ENCODE measurements around the gene CEP41. TPM values are rescaled to one million over a fixed set of nuclear protein-coding genes. Genes with fewer than 3 reads are reported as not detected.
A peak's percentile ranks its signal among the peaks of the same experiment; 100 is the strongest.

Gene CEP41
- total RNA-seq, 1 donor from 2014 or later = 11.3 TPM

DNA sequence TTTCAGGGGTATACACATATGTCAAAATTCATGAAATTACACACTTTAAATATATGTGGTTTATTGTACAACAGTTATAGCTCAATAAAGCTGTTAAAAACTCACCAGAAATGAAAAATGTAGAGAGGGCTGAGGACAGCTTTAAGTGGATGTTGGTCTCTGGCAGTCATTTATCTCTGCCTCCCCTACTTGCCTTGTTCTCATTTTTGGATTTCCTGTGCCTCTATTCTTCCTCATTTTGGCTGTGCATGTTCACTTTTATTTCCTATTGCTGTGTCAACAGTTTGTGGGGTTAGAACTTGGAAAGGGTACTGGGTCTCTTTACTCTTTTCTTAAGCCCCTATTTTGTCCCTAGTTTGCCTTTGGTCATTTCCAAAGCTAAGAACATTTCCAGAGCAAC, 32.5 kb upstream of the CEP41 start:
- no peaks in the 10 kb centered on the region for H3K27me3 ChIP-seq

DNA sequence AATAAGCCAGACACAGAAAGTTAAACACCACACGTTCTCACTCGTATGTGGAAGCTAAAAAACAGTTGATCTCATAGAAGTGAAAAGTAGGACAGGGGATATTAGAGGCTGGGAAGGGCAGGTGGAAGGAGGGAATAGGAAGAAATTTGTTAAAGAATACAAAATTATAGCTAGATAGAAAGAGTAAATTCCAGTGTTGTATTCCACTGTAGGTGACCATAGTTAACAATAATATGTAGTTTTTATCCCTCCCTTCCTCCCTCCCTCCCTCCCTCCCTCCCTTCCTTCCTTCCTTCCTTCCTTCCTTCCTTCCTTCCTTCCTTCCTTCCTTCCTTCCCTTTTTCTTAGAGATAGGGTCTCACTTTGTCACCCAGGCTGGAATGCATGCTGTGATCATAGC, 31.2 kb upstream of the CEP41 start:
- Histone ChIP-seq H3K9me3 (no peaks in the 10 kb centered on the region), H3K4me1 (no peaks in the 10 kb centered on the region), H3K4me3 (no peak overlapping the region), H3K27ac (no peak overlapping the region), H3K36me3 (no peaks in the 10 kb centered on the region), H3K27me3 (no peaks in the 10 kb centered on the region)
- intact Hi-C loops (cut with DNase I) = no loop called here
- no peak for DNase-seq
- ATAC-seq = no peak
- TF ChIP-seq, protein P1, sequence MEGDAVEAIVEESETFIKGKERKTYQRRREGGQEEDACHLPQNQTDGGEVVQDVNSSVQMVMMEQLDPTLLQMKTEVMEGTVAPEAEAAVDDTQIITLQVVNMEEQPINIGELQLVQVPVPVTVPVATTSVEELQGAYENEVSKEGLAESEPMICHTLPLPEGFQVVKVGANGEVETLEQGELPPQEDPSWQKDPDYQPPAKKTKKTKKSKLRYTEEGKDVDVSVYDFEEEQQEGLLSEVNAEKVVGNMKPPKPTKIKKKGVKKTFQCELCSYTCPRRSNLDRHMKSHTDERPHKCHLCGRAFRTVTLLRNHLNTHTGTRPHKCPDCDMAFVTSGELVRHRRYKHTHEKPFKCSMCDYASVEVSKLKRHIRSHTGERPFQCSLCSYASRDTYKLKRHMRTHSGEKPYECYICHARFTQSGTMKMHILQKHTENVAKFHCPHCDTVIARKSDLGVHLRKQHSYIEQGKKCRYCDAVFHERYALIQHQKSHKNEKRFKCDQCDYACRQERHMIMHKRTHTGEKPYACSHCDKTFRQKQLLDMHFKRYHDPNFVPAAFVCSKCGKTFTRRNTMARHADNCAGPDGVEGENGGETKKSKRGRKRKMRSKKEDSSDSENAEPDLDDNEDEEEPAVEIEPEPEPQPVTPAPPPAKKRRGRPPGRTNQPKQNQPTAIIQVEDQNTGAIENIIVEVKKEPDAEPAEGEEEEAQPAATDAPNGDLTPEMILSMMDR (IDR thresholded peaks at IDR 0.05) = no peak

More for the DNA sequence above, 32.5 kb upstream of the CEP41 start:
- H3K9me3 ChIP-seq = no peaks in the 10 kb centered on the region
- ATAC-seq (peak; percentile 37), DNase-seq (no peak)
- H3K36me3 ChIP-seq = no peaks in the 10 kb centered on the region
- intact Hi-C loops (cut with DNase I) = no loop called here
- TF ChIP-seq, protein P1 (IDR thresholded peaks at IDR 0.05) = no peak
- H3K27ac ChIP-seq = no peak overlapping the region
- no peak overlapping the region for H3K4me3 ChIP-seq
- H3K4me1 ChIP-seq = no peaks in the 10 kb centered on the region

DNA sequence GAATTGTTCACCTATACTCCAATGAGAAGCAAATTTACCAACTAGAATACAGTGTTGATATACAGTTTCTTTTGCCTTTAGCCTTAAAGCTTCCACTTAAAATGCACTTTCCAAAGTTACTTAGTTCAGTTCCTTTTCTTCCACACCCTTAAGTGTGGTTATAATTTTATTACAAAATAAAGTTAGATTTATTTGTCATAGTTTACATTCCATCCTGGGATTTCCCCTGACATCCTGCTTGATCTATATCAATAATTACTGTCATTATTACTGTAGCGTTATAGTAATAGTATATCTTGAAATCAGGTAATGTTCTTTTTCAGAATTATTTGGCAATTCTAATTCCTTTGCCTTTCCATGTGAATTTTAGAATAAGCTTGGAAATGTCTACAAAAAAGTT, 27.8 kb upstream of the CEP41 start:
- ATAC-seq (no peak), DNase-seq (no peak)
- no peaks in the 10 kb centered on the region for H3K4me1 ChIP-seq
- no peaks in the 10 kb centered on the region for H3K27me3 ChIP-seq
- TF ChIP-seq, protein P1 (IDR thresholded peaks at IDR 0.05) = no peak
- intact Hi-C loops (cut with DNase I) = no loop called here
- H3K27ac ChIP-seq = no peak overlapping the region
- no peaks in the 10 kb centered on the region for H3K36me3 ChIP-seq
- H3K4me3 ChIP-seq = no peak overlapping the region
- no peaks in the 10 kb centered on the region for H3K9me3 ChIP-seq

DNA sequence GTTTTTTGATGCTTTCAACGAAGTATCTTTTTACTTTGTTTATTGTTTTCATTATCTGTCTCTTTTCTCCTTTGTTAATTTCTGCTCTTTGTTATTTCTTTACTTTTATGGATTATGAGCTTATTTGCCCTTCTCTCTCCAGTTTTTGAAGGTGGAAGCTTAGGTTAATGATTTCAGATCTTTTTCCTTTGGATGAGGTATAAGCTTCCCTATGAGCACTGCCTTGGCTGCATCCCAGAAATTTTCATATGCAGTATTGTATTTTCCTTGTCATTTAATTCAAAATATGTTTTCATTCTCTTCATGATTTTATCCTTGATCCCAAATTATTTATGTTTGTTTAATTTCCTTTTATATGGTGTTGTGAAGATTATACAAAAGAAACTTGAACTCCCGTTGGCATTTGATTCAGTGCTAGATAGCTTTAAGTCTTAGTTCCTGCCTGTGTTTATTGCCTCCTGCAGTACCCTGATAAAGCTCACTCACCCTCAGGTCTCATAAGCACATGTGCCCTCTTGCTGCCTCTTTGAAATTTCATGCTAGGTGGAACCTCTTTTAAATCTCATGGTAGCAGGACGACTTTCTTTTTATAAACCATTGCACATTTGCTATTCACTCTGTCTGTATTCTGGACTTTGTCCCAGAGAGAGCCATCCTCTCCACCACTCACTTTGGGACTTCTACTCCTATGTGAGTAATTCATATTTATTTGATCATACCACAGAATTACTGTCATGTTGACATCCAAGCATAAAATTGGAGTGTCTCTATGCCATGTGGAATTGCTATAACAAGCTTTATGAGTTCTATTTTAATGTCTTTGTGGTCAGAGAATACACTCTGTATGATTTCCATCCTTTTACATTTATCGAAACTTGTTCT, 23.0 kb upstream of the CEP41 start:
- H3K36me3 ChIP-seq = no peaks in the 10 kb centered on the region
- H3K4me3 ChIP-seq = no peak overlapping the region
- H3K9me3 ChIP-seq = no peaks in the 10 kb centered on the region
- no peak overlapping the region for H3K27ac ChIP-seq
- H3K4me1 ChIP-seq = no peaks in the 10 kb centered on the region
- no peaks in the 10 kb centered on the region for H3K27me3 ChIP-seq
- intact Hi-C loops (cut with DNase I) = no loop called here
- DNase-seq = no peak
- no peak for ATAC-seq
- TF ChIP-seq, protein P1 (IDR thresholded peaks at IDR 0.05) = no peak

DNA sequence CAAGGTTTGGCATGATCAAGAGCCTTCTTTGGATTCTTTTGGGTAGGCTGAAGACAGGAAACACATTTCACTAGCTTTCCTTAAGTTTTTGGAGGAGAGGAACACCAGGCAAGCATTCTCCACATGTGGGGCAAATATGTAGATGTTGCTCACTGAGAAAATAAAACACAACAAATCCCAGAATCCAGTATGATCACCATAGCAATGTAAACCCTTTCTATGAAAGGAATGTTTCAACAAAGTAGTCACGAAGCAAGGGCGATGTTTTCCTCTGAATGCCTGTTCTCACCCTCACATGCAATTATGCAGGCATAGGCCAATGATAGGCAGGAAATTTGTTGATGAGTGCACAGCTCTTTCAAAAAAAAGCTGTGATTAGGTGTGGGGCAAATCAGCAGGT, 20.5 kb upstream of the CEP41 start:
- H3K27ac ChIP-seq = no peak overlapping the region
- no peaks in the 10 kb centered on the region for H3K36me3 ChIP-seq
- no peak for ATAC-seq
- H3K4me1 ChIP-seq = no peaks in the 10 kb centered on the region
- no peak for DNase-seq
- TF ChIP-seq, protein P1 (IDR thresholded peaks at IDR 0.05) = no peak
- intact Hi-C loops (cut with DNase I) = no loop called here
- H3K4me3 ChIP-seq = no peak overlapping the region
- H3K27me3 ChIP-seq = no peaks in the 10 kb centered on the region
- no peaks in the 10 kb centered on the region for H3K9me3 ChIP-seq
